Activated CD8-positive, alpha-beta T cell treated with anti-CD3 and anti-CD28 coated beads for 36 hours (primary cell): Measurements from ENCODE around the gene AMPD2. TPM values are rescaled to one million over a fixed set of nuclear protein-coding genes. Genes with fewer than 3 reads are reported as not detected.

Source experiments
- ATAC-seq: fragments of 200-7000 bp; cut with Tn5 transposase; one replicate; pipeline ENCODE4 v1.10.0; 2021; ENCODE audit warnings: mild to moderate bottlenecking, moderate library complexity
- CTCF ChIA-PET: fragments of 350-600 bp; sonication (Branson Sonifier 250); formaldehyde crosslinking; loops from one replicate; lab custom pipeline; 2021; ENCODE audit warnings: antibody characterized with exemption; lab: Charles Lee
- POLR2A ChIA-PET: fragments of 350-600 bp; sonication (Branson Sonifier 250); formaldehyde crosslinking; loops from one replicate; lab custom pipeline; 2021; ENCODE audit warnings: antibody characterized with exemption; lab: Charles Lee
- DNase-seq: peaks from one replicate; pipeline ENCODE4 v3.0.0-alpha.2; 2020
- H3K27ac Mint-ChIP-seq: one replicate; pipeline ENCODE4 v1.8.0; 2021; ENCODE audit warnings: mild to moderate bottlenecking, mixed read lengths
- H3K27me3 Mint-ChIP-seq: one replicate; pipeline ENCODE4 v1.8.0; 2021; ENCODE audit warnings: mixed read lengths
- H3K36me3 Mint-ChIP-seq: one replicate; pipeline ENCODE4 v1.8.0; 2021; ENCODE audit warnings: low read depth, mixed read lengths
- H3K4me1 Mint-ChIP-seq: one replicate; pipeline ENCODE4 v1.8.0; 2021; ENCODE audit warnings: low read depth, mixed read lengths
- H3K4me3 Mint-ChIP-seq: one replicate; pipeline ENCODE4 v1.8.0; 2021; ENCODE audit warnings: mild to moderate bottlenecking, moderate library complexity, mixed read lengths
- H3K9me3 Mint-ChIP-seq: one replicate; pipeline ENCODE4 v1.8.0; 2021; ENCODE audit warnings: mixed read lengths
- intact Hi-C: fragments of 100-400 bp; cut with micrococcal nuclease; formaldehyde crosslinking; loops from one replicate; pipeline ENCODE4 v1.10.0; 2022
- total RNA-seq, 2 experiments: library from RNA; stranded (reverse); gene quantifications; one replicate each; pipeline ENCODE4 v1.2.3, GENCODE V29; 2021
- TF ChIP-seq, protein P1 (sequence below): fragments of 200-600 bp; IDR thresholded peaks from one replicate; pipeline ENCODE4 v1.8.0; 2022; ENCODE audit warnings: antibody characterized with exemption, mild to moderate bottlenecking

AMPD2 gene
- total RNA-seq, 2 experiments from 2014 or later: 107 to 119 TPM

DNA sequence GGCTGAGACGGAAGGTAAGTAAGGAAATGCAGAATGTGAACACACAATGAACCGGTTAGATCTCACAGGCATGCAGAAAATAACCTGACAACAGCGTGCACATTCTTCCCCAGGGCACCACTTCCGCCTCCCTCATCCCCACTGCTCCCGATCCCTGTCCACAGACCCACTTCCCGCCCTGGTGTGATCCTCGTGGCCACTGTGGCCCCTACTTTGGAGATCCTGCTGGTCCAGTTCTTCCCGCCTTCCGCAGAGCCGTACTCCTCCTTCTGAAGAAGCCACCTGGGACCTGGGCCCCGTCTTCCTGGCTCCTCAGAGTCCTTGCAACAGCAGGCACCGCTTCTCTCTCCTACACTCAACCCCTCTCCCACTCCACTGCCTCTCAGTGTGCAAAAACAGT lies 34.9 kb downstream of the AMPD2 start:
- intact Hi-C loops: no loop called here
- CTCF ChIA-PET: interaction anchor here (1.0 to 8.3 kb wide), 3 partner anchors 16 to 330 kb away, joined by 3 to 155 read pairs (median 10); partner anchors contain the start of gene AHCYL1

DNA sequence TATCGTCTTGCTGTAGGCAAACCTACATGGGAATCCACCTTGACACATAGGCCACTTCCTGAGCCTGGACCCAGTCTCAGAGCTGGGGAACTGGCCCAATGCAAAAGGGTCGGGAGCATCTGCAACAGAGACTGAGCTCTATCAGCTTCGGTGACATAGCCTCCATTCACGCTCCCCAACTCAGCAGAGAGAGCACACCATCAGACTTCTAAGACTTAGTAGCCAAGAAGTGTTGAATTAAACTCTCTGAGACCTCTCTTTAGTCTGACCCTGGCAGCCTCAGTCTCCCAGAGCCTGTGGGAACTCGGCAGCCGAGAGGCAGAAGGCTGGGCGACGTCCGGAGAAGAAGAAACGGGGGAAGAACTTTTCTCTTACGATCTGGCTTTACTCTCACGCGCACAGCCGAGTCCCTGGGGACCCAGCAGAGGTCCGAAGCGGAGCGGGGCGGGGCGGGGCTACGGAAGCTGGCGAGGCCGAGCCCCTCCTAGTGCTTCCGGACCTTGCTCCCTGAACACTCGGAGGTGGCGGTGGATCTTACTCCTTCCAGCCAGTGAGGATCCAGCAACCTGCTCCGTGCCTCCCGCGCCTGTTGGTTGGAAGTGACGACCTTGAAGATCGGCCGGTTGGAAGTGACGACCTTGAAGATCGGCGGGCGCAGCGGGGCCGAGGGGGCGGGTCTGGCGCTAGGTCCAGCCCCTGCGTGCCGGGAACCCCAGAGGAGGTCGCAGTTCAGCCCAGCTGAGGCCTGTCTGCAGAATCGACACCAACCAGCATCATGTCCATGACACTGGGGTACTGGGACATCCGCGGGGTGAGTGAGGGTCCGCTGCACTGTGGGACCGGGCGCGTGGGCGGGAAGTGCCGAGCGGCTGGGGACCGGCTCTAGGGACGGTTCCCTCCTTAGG lies 36.2 kb downstream of the AMPD2 start, which contains the start of gene GSTM4:
TSS of gene GSTM4 (plus strand) at position 485 of the 905 bp plus-strand sequence. CDS start at position 776, 291 bp downstream.
- peaks cover 2% of the 10 kb centered on the region for H3K27me3 Mint-ChIP-seq
- TF ChIP-seq, protein P1, sequence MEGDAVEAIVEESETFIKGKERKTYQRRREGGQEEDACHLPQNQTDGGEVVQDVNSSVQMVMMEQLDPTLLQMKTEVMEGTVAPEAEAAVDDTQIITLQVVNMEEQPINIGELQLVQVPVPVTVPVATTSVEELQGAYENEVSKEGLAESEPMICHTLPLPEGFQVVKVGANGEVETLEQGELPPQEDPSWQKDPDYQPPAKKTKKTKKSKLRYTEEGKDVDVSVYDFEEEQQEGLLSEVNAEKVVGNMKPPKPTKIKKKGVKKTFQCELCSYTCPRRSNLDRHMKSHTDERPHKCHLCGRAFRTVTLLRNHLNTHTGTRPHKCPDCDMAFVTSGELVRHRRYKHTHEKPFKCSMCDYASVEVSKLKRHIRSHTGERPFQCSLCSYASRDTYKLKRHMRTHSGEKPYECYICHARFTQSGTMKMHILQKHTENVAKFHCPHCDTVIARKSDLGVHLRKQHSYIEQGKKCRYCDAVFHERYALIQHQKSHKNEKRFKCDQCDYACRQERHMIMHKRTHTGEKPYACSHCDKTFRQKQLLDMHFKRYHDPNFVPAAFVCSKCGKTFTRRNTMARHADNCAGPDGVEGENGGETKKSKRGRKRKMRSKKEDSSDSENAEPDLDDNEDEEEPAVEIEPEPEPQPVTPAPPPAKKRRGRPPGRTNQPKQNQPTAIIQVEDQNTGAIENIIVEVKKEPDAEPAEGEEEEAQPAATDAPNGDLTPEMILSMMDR: no peak
- ChIA-PET POLR2A (interaction anchor here (0.6 to 1.5 kb wide), 4 partner anchors 133 to 1579 kb away, joined by 3 read pairs; no protein-coding TSS in a partner anchor), CTCF (interaction anchor here (1.0 to 8.3 kb wide), 7 partner anchors 10 to 328 kb away, joined by 3 to 155 read pairs (median 10); partner anchors contain the start of genes AHCYL1 and GSTM1)
- DNase-seq: peak; percentile 81
- intact Hi-C loops: no loop called here
- no peaks in the 10 kb centered on the region for H3K36me3 Mint-ChIP-seq
- ATAC-seq: peak; percentile 94
- peaks cover 6% of the 10 kb centered on the region for H3K4me1 Mint-ChIP-seq
- H3K27ac Mint-ChIP-seq: peak within 1 kb of the TSS; percentile 83
- H3K4me3 Mint-ChIP-seq: peak within 1 kb of the TSS; percentile 78
- no peaks in the 10 kb centered on the region for H3K9me3 Mint-ChIP-seq

More for the DNA sequence above, 34.9 kb downstream of the AMPD2 start:
- Mint-ChIP-seq H3K9me3 (no peaks in the 10 kb centered on the region), H3K4me3 (no peak overlapping the region), H3K4me1 (peaks cover 6% of the 10 kb centered on the region), H3K27me3 (peaks cover 2% of the 10 kb centered on the region), H3K27ac (no peak overlapping the region), H3K36me3 (no peaks in the 10 kb centered on the region)
- ATAC-seq: no peak
- TF ChIP-seq, protein P1: no peak
- POLR2A ChIA-PET: interaction anchor here (1.0 to 1.2 kb wide), 2 partner anchors 134 to 333 kb away, joined by 3 read pairs; no protein-coding TSS in a partner anchor
- no peak for DNase-seq

DNA sequence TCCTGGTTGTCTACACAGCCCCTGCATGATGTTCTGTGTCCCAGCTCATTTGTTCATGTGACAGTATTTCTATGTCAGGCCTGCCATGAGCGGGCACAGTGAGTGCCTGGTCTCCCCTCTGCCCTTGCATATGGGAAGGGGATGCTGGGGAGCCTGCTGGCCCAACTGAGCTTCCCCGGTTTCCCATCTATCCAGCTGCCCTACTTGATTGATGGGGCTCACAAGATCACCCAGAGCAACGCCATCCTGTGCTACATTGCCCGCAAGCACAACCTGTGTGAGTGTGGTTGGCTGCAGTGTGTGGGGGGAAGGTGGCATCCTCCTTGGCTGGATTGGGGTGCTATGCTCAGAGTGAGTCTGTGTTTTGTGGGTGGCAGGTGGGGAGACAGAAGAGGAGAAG lies 37.8 kb downstream of the AMPD2 start:
- Mint-ChIP-seq H3K36me3 (no peaks in the 10 kb centered on the region), H3K27me3 (peaks cover 1% of the 10 kb centered on the region), H3K27ac (no peak overlapping the region), H3K9me3 (no peaks in the 10 kb centered on the region), H3K4me1 (peaks cover 6% of the 10 kb centered on the region), H3K4me3 (no peak overlapping the region)
- no peak for DNase-seq
- intact Hi-C loops: no loop called here
- POLR2A ChIA-PET: no interaction called here
- TF ChIP-seq, protein P1: no peak
- CTCF ChIA-PET: interaction anchor here (1.0 to 2.8 kb wide), 4 partner anchors 14 to 111 kb away, joined by 3 to 26 read pairs (median 3); no protein-coding TSS in a partner anchor
- ATAC-seq: no peak

DNA sequence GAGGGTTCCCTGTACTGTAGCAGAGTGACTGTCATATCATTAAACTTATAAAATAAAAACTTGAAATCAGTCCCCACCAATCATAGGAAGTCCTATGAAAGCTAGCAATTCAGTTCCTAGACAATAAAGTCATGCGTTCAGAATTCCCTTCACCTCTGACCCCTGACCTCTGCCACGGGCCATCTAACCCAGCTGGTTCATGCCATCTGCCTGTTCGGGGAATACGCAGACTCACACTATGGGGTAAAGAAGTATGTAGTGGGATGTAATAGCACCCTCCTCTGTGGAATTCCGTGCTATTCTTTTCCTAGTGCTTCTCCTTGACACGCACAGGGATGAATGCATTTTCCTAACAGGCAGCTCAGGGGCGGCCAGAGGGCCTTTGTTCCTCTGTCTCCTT lies 38.3 kb downstream of the AMPD2 start:
- no peaks in the 10 kb centered on the region for H3K9me3 Mint-ChIP-seq
- H3K4me3 Mint-ChIP-seq: no peak overlapping the region

More for the DNA sequence above, 38.3 kb downstream of the AMPD2 start:
- ChIA-PET POLR2A (interaction anchor here (1.0 to 1.1 kb wide), 2 partner anchors 10 to 39 kb away, joined by 3 to 4 read pairs; partner anchors contain the start of genes GNAT2 and GSTM2), CTCF (interaction anchor here (0.7 to 2.8 kb wide), 8 partner anchors 13 to 301 kb away, joined by 3 to 26 read pairs (median 3); no protein-coding TSS in a partner anchor)
- no peaks in the 10 kb centered on the region for H3K27me3 Mint-ChIP-seq
- TF ChIP-seq, protein P1: no peak
- H3K27ac Mint-ChIP-seq: no peak overlapping the region
- DNase-seq (no peak), ATAC-seq (no peak)
- peaks cover 6% of the 10 kb centered on the region for H3K4me1 Mint-ChIP-seq
- no peaks in the 10 kb centered on the region for H3K36me3 Mint-ChIP-seq
- intact Hi-C loops: no loop called here
